Panc1 (cell line): ENCODE data around the gene SSBP4. TPM values are rescaled to one million over a fixed set of nuclear protein-coding genes. Genes with fewer than 3 reads are reported as not detected.

Experiments used
- ATAC-seq: fragments of 200-7000 bp; cut with Tn5 transposase; 2 replicates; pipeline ENCODE4 v1.9.1; 2020; ENCODE audit warnings: mild to moderate bottlenecking, moderate library complexity
- BruUV-seq: library from RNA; stranded (reverse); fragments of 400-500 nt; replicated peaks from 2 replicates; lab custom pipeline; 2021; lab: Mats Ljungman, UMichigan
- CTCF ChIA-PET: fragments of 300-600 bp; sonication (Branson Sonifier 250); formaldehyde crosslinking; loops from one replicate; lab custom pipeline; 2022; ENCODE audit warnings: antibody characterized with exemption; lab: Charles Lee
- POLR2A ChIA-PET: fragments of 300-600 bp; sonication (Branson Sonifier 250); formaldehyde crosslinking; loops from one replicate; lab custom pipeline; 2022; ENCODE audit warnings: antibody characterized with exemption; lab: Charles Lee
- DNase-seq: peaks from one replicate; pipeline ENCODE4 v3.0.0-alpha.2; 2010; ENCODE audit warnings: low read depth, low spot score
- H3K27ac ChIP-seq: 2 replicates; pipeline ENCODE4 v1.5.1; 2011; ENCODE audit warnings: mild to moderate bottlenecking, low read length, inconsistent platforms
- H3K27me3 ChIP-seq: fragments of 200-500 bp; sonication (Bioruptor generic); 2 replicates; pipeline ENCODE4 v1.6.0; 2014; ENCODE audit warnings: low read length, inconsistent platforms; ENCODE audit not compliant: control insufficient read depth, insufficient read depth
- H3K36me3 ChIP-seq: fragments of 200-500 bp; sonication (Bioruptor generic); 2 replicates; pipeline ENCODE4 v1.5.1; 2014; ENCODE audit warnings: inconsistent platforms, mild to moderate bottlenecking, low read length, moderate library complexity; ENCODE audit not compliant: control insufficient read depth, insufficient read depth
- H3K4me1 ChIP-seq: 2 replicates; pipeline ENCODE4 v1.5.1; 2011; ENCODE audit warnings: inconsistent platforms, mild to moderate bottlenecking, low read length, moderate library complexity; ENCODE audit not compliant: control insufficient read depth, insufficient read depth
- H3K4me3 ChIP-seq, 2 experiments: 2 replicates each; pipeline ENCODE4 v1.5.1; 2011 to 2012; ENCODE audit warnings: low read depth in 2 of 2, low read length in 2 of 2, mild to moderate bottlenecking in 2 of 2, inconsistent platforms in 1 of 2, moderate library complexity in 1 of 2
- H3K9me3 ChIP-seq: fragments of 200-500 bp; sonication (Bioruptor generic); 2 replicates; pipeline ENCODE4 v1.5.1; 2014; ENCODE audit warnings: low read depth, mild to moderate bottlenecking, inconsistent platforms, low read length, moderate library complexity; ENCODE audit not compliant: control insufficient read depth, insufficient read depth
- CTCF ChIP-seq: fragments of 450-650 bp; IDR thresholded peaks from 2 replicates; pipeline ENCODE4 v1.5.1; 2017; ENCODE audit warnings: mild to moderate bottlenecking
- POLR2AphosphoS5 ChIP-seq: IDR thresholded peaks from 2 replicates; pipeline ENCODE4 v1.6.1; 2012; ENCODE audit warnings: mild to moderate bottlenecking, low read depth, low read length, moderate library complexity
- SIN3A ChIP-seq: IDR thresholded peaks from 2 replicates; pipeline ENCODE4 v1.6.1; 2012; ENCODE audit warnings: low read depth, mild to moderate bottlenecking, low read length, moderate library complexity, borderline replicate concordance; ENCODE audit not compliant: insufficient read depth
- TCF7L2 ChIP-seq: IDR thresholded peaks from 2 replicates; pipeline ENCODE4 v1.6.1; 2011; ENCODE audit warnings: mild to moderate bottlenecking, low read depth, low read length, inconsistent platforms
- in situ Hi-C: cut with HindIII; loops from 2 replicates; pipeline ENCODE4 v1.10.0; 2016; ENCODE audit warnings: low sequenced_read_pairs, low pct_unique_long_range_greater_than_20kb
- intact Hi-C: fragments of 100-400 bp; cut with micrococcal nuclease; formaldehyde crosslinking; loops from one replicate; pipeline ENCODE4 v1.10.0; 2022; ENCODE audit not compliant: unreplicated experiment
- total RNA-seq: library from RNA; stranded (reverse); gene quantifications from one replicate; pipeline ENCODE4 v1.2.1, GENCODE V29; 2021; ENCODE audit not compliant: unreplicated experiment

The SSBP4 gene
- total RNA-seq, 1 experiment from 2014 or later, result 128 TPM

GRCh38 chr19:18467978-18468377 is 48.8 kb downstream of the SSBP4 start:
- intact Hi-C loops (no loop called here), in situ Hi-C loops (no loop called here)
- Histone ChIP-seq H3K27ac (no peak overlapping the region), H3K4me3 (no peak overlapping the region), H3K9me3 (no peaks in the 10 kb centered on the region), H3K4me1 (peaks cover 18% of the 10 kb centered on the region), H3K27me3 (no peaks in the 10 kb centered on the region), H3K36me3 (no peaks in the 10 kb centered on the region)
- ChIA-PET POLR2A (no interaction called here), CTCF (no interaction called here)
- TF ChIP-seq TCF7L2 (no peak), SIN3A (no peak), CTCF (no peak), POLR2AphosphoS5 (no peak)
- DNase-seq (no peak), ATAC-seq (no peak)
- no TSS peak for BruUV-seq

GRCh38 chr19:18468517-18468916 is 49.3 kb downstream of the SSBP4 start:
- DNase-seq (no peak), ATAC-seq (no peak)
- intact Hi-C loops, result no loop called here
- no peaks in the 10 kb centered on the region for H3K9me3 ChIP-seq
- H3K27me3 ChIP-seq, result no peaks in the 10 kb centered on the region
- no peaks in the 10 kb centered on the region for H3K36me3 ChIP-seq
- in situ Hi-C loops, result no loop called here
- H3K4me1 ChIP-seq, result peaks cover 18% of the 10 kb centered on the region
- CTCF ChIA-PET, result no interaction called here
- no peak for TF ChIP-seq CTCF
- no TSS peak for BruUV-seq
- no peak overlapping the region for H3K4me3 ChIP-seq
- POLR2A ChIA-PET, result no interaction called here
- H3K27ac ChIP-seq, result no peak overlapping the region

- H3K4me1 ChIP-seq, result peaks cover 18% of the 10 kb centered on the region
- no peak overlapping the region for H3K27ac ChIP-seq
- peak; percentile 67 for ATAC-seq
- H3K36me3 ChIP-seq, result no peaks in the 10 kb centered on the region
- no peaks in the 10 kb centered on the region for H3K27me3 ChIP-seq
- BruUV-seq, result no TSS peak
- peak; percentile 80 for TF ChIP-seq CTCF
- TF ChIP-seq POLR2AphosphoS5, result no peak
- ChIA-PET CTCF (interaction anchor here (0.6 to 0.7 kb wide), 2 partner anchors 18 to 224 kb away, joined by 3 to 5 read pairs; no protein-coding TSS in a partner anchor), POLR2A (no interaction called here)
- in situ Hi-C loops, result no loop called here
- intact Hi-C loops, result no loop called here
- no peak for DNase-seq
- no peak overlapping the region for H3K4me3 ChIP-seq
- H3K9me3 ChIP-seq, result no peaks in the 10 kb centered on the region
Observed at GRCh38 chr19:18469069-18469846, 50.1 kb downstream of the SSBP4 start.
